Measurements from ENCODE around the gene L1CAM. TPM values are rescaled to one million over a fixed set of nuclear protein-coding genes. Genes with fewer than 3 reads are reported as not detected.

The L1CAM gene
- total RNA-seq, 4 donors from 2014 or later, result 0.37 to 2.8 (median 1.6) TPM

- no peak for TF ChIP-seq CTCF (IDR thresholded peaks at IDR 0.05)
- no peak for ATAC-seq (ENCODE audit: low FRiP score)
- DNase-seq (ENCODE audit: low spot score), result no peak
Measured at GRCh38 chrX:153828723-153829548, 57.0 kb downstream of the L1CAM start.

- DNase-seq (ENCODE audit: low spot score) (no peak), ATAC-seq (ENCODE audit: low FRiP score) (no peak)
- no peak for TF ChIP-seq CTCF (IDR thresholded peaks at IDR 0.05)
Measured at GRCh38 chrX:153828308-153828707, 57.7 kb downstream of the L1CAM start.

GRCh38 chrX:153827903-153828302, 58.1 kb downstream of the L1CAM start:
- ATAC-seq (ENCODE audit: low FRiP score) (no peak), DNase-seq (ENCODE audit: low spot score) (no peak)
- TF ChIP-seq CTCF (IDR thresholded peaks at IDR 0.05), result no peak

- ATAC-seq (ENCODE audit: low FRiP score) (no peak), DNase-seq (ENCODE audit: low spot score) (no peak)
- TF ChIP-seq CTCF (IDR thresholded peaks at IDR 0.05), result no peak
Measured at GRCh38 chrX:153827016-153827415, 59.0 kb downstream of the L1CAM start.

- no peak for TF ChIP-seq CTCF (IDR thresholded peaks at IDR 0.05)
- DNase-seq (ENCODE audit: low spot score) (no peak), ATAC-seq (ENCODE audit: low FRiP score) (no peak)
Measured at GRCh38 chrX:153825042-153825441, 60.9 kb downstream of the L1CAM start.

GRCh38 chrX:153824348-153824747, 61.6 kb downstream of the L1CAM start:
- TF ChIP-seq CTCF (IDR thresholded peaks at IDR 0.05), result no peak
- DNase-seq (ENCODE audit: low spot score) (no peak), ATAC-seq (ENCODE audit: low FRiP score) (no peak)

GRCh38 chrX:153821066-153821465, 64.9 kb downstream of the L1CAM start:
- TF ChIP-seq CTCF (IDR thresholded peaks at IDR 0.05), result no peak
- DNase-seq (ENCODE audit: low spot score), result no peak
- no peak for ATAC-seq (ENCODE audit: low FRiP score)
